HPDE6-E6E7 (cell line): ENCODE data around the gene PTMS.

Experiments used
- DNase-seq: peaks from one replicate; pipeline ENCODE4 v3.0.0; 2011; ENCODE audit warnings: missing footprints; ENCODE audit errors: extremely low spot score

PTMS gene

DNA sequence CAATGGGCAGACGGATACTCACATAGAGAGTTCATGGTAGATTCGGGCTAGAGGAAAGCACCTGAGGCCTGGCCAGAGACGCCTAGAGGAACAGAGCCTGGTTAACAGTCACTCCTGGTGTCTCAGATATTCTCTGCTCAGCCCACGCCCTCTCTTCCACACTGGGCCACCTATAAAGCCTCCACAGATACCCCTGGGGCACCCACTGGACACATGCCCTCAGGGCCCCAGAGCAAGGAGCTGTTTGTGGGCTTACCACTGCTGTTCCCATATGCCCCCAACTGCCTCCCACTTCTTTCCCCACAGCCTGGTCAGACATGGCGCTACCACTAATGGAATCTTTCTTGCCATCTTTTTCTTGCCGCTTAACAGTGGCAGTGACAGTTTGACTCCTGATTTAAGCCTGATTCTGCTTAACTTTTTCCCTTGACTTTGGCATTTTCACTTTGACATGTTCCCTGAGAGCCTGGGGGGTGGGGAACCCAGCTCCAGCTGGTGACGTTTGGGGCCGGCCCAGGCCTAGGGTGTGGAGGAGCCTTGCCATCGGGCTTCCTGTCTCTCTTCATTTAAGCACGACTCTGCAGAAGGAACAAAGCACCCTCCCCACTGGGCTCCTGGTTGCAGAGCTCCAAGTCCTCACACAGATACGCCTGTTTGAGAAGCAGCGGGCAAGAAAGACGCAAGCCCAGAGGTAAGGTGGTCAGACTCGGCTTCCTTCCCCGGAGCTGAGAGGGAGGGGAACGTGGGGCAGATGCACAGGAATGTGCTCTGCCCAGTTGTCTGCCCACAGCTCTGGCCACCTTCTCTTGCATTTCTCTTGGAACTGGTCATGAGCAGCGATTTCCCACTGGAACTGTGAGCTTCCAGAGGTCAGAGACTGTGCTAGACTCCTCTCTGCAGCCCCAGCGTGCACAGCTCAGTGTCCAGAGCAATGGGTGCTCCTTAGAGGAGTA is 23.1 kb downstream of the PTMS start, which contains the start of gene CD4:
CD4 (plus strand) TSS at position 557 of the 953 bp plus-strand sequence. CDS start 10,611 bp downstream, outside the sequence.
- no peak for DNase-seq

GRCh38 chr12:6790496-6791150 is 24.5 kb downstream of the PTMS start:
- no peak for DNase-seq

GRCh38 chr12:6791931-6792520 is 25.9 kb downstream of the PTMS start:
- DNase-seq, result no peak

DNA sequence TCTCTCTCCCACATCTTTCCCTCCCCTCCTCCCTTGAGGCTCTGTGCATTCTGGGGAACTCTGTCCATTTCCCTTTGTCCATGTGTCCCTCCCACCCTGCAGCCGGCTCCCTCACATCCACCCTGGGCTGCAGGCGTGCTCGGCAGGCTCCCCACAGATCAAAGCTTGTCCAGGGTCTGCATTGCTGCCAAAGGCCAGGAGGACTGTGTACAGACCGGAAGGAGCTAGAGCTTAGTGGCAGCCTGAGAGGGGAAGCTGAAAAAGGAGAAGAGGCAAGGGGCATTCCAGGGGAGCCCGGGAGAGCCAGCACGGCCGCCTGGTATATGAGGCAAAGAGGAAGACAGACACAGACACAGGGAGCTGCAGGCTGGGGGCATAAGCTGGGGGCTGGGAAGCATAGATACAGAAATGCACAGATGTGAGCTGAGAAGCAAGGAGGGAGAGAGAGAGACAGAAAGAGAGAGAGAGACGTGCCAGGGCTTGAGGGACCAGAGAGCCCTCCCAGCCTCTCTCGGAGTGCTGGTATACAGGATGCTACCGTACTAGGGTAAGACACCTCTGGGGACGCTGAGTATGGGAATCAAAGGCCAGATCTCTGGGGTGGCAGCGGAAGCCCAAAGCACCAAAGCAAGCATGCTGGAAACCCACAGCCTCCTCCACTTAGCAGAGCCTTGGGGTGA is 26.5 kb downstream of the PTMS start:
- no peak for DNase-seq

DNA sequence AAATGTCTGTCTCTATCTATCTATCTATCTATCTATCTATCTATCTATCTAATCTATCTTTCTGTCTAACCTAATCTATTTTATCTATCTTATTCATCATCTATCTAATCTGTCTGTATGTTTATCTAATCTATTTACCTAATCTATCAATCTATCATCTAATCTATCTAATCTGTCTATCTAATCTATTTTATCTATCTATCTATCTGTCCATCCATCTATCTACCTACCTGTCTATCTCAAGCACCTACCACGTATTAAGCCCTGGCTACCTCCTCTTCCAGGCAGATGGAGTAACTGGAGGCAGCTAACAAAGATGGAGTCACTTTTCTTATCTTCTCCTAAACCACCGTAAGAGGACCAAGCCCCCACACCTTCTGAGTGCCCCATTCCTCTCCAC is 28.9 kb downstream of the PTMS start:
- DNase-seq, result no peak

GRCh38 chr12:6796576-6796975 is 30.4 kb downstream of the PTMS start:
- DNase-seq, result no peak

- DNase-seq, result no peak
These were observed 33.0 kb downstream of the PTMS start for GRCh38 chr12:6799147-6799546.

GRCh38 chr12:6807170-6807569 is 41.0 kb downstream of the PTMS start:
- no peak for DNase-seq

DNA sequence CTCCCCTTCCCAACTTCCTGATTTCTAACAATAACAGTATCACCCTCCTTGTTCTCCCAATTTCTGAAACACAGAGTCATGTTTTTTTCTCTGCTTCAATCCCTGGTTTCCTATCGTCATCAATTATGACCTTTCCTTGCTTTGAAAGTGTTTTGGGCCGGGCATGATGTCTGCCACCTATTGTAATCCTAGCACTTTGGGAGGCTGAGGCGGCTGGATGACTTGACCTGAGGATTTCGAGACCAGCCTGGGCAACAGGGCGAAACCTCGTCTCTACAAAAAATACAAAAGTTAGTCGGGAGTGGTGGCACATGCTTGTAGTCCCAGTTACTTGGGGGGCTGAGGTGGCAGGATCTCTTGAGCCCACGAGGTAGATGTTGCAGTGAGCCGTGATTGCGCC is 42.9 kb downstream of the PTMS start:
- no peak for DNase-seq

DNA sequence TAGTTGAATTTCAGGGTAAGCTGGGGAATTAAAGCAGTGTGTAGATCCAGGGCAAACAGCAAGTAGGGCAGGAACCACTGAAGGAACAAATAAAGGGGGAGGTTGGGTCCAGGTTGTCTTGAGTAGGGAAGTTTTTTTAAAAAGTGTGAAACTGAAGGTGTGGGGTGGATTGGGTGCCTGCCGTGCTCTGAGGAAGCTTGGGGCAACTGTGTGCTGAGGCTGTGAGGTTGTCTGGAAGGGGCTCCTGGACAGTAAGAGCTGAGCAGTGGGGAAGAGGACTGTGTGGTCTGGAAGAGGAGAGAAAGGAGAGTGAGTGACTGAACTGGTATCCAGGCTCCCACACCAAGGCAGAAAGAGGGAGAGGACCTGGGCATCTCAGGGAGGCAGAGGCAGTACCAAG is 44.6 kb downstream of the PTMS start:
- DNase-seq, result no peak

DNA sequence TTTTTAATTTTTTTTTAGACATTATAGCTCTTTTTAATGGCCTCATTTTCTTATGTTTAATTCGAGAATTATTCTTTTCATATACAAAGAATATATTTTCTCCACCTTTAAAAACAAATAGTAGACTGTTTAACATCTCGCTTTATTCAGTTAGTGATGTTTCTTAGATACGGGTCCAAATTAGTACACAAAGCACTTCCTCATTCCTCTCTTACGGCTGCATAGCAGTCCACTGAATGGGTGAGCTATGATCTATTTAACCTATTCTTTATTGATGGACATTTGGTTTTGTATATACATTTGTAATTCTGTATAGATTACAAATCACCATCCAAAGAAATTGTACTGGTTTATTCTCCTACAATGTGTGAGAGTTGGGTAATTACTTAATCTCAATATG is 47.2 kb downstream of the PTMS start:
- no peak for DNase-seq

- DNase-seq, result no peak
These were observed 50.4 kb downstream of the PTMS start for GRCh38 chr12:6816598-6816997.

DNA sequence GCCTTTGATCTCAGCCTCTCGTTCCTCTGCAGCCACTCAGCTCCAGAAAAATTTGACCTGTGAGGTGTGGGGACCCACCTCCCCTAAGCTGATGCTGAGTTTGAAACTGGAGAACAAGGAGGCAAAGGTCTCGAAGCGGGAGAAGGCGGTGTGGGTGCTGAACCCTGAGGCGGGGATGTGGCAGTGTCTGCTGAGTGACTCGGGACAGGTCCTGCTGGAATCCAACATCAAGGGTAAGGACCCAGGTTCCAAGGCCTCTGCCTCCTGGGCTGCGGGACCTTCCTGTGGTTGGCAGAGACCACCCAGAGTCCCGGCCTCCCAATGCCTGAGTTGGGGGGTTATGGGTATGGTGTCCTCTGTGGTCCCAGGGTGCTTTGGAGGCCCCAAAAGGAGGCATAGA is 50.9 kb downstream of the PTMS start:
- no peak for DNase-seq

- no peak for DNase-seq
These were observed 51.5 kb downstream of the PTMS start for GRCh38 chr12:6817662-6818157.

- DNase-seq, result no peak
These were observed 52.1 kb downstream of the PTMS start for GRCh38 chr12:6818222-6818621.

- no peak for DNase-seq
These were observed 52.5 kb downstream of the PTMS start for GRCh38 chr12:6818645-6819044.

GRCh38 chr12:6819106-6820030 is 53.2 kb downstream of the PTMS start:
- no peak for DNase-seq

GRCh38 chr12:6820166-6820565 is 54.0 kb downstream of the PTMS start:
- DNase-seq, result no peak
